Medulla oblongata (tissue), 1 donor: ENCODE measurements around the gene RGL1.
A peak's percentile ranks its signal among the peaks of the same experiment; 100 is the strongest.
"Not testable (repeated sequence)": the region's sequence is repeated elsewhere in the genome, so short reads cannot be mapped to it uniquely, and the experiment has no call there.

Source experiments
- DNase-seq: peaks from one replicate; pipeline ENCODE4 v3.0.0-alpha.2; 2015; ENCODE audit errors: extremely low spot score

RGL1 gene

DNA sequence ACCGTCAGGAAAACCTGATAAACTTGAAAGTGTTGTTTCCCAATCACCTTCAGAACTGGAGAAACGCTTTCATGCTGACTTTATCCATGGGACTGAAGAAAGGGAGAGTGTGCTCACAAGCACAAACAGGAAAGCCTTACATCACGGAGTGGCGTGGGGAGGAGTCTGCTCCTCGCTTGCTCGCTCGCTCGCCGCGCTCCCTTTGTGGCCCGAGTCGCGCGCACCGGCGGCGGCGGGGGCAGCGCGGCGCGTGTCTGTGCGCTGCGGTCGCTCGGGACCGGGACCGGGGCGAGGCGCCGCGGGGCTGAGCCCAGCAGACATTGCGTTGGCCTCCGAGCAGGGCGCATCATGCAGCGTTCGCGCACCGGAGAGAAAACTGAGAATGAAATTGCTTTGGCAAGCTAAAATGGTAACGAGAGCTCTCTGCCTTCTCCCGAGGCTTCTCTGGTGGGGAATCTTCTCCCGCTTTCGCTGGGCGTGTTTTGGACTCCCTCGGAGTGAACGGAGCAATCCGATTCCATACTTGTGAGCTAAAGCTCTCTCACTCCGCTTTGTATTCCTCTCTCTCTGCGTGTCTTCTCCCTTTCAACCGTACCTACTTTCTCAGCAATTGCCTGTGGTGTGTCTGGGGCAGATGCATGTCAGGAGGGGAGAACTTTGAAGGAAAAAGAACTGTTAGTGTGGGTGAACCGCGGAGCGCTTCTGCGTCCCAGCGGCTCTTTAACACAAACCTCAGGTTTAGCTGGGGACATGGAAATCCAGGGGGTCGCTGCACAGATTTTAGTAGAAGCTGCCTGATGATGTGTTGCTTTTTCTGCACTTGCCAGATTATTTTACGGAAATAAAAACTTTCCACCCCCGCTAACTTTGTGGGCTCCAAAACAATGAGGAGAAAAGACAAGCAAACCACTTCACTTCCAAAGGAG is at the start of gene RGL1:
Gene RGL1, plus strand, starts transcription at position 205 of the 926 bp plus-strand sequence. Its CDS starts 178 bp downstream, at position 383.
- DNase-seq: peak; percentile 87

DNA sequence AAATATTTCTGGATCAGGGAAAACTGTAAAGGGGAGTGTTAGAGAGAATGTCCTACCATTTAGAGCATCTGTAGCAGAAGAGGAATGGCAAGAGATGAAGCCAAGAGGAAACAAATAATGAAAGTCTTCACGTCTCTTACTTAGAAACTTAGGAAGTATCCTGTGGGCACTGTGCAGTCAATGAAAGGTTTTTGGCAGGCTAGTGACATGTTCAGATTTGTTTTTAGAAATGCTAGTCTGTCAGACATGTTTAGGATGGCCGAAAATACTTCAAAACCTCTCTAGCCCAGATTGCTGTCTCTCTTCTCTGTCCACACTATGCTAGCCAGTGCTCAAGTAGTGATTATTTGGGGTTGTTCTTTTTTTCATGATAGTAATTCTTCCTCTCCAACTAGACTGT is 48.6 kb upstream of the RGL1 start:
- DNase-seq: no peak

DNA sequence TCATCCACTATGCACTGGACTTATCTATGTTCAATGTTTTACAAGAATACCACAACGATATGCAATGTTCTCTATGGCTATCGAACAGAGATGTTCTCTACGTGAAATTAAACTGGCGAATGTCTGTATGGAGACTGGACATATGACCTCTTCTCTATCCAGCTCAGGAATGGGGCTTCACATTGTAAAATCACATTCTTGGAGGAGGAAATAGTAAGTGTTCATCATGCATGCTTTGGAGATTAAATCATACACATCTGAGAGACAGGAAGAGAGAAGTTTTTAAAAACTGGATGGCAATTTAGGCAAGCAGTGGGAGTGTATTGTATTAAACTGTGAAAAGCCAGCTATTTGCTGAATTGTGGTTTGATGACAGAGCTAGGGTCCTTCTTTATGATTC is 47.9 kb upstream of the RGL1 start:
- DNase-seq: no peak

DNA sequence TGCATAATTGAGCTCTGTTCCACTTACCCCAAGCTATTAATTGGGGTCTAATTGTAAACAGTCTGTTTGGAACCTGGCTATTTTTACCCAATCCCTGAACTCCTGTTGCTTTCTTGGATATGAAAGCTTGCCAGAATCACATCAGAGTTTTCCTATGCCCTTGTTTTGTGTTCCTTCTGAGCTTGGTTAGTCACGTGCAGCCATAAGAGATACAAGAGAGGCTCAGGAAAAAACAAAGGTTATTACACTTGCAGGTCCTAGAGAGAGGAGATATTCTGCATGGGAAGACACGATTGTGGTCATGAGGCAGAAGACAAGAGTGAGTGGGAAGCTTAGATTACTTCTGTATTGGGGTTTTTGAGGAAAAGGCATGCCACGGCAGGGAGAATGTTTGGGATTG is 46.0 kb upstream of the RGL1 start:
- no peak for DNase-seq

DNA sequence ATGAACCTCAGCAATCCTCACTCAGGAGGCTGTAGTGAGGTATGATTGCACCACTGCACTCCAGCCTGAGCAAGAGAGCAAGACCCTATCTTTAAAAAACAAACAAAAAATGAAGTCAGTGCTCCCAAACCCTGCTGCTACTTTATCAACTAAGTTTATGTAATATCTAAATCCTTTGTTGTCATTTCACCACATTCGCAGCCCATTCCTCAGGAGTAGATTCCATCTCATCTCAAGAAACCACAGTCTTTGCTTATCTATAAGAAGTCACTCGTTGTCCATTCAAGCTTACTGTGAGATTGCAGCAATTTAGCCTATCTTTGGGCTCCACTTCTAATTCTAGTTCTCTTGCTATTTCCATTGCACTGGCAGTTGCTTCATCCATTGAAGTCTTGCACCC is 44.3 kb upstream of the RGL1 start:
- no peak for DNase-seq

DNA sequence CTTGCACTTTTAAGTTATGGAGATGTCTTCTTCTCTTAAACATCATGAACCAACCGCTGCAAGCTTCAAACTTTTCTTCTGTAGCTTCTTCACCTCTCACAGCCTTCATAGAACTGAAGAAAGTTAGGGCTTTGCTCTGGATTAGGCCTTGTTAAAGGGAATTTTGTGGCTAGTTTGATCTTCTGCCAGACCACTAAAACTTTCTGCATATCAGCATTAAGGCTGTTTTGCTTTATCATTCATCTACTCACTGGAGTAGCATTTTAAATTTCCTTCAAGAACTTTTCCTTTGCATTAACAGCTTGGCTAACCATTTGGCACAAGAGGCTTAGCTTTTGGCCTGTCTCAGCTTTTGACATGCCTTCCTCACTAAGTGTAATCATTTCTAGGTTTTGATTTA is 43.0 kb upstream of the RGL1 start:
- DNase-seq: no peak

DNA sequence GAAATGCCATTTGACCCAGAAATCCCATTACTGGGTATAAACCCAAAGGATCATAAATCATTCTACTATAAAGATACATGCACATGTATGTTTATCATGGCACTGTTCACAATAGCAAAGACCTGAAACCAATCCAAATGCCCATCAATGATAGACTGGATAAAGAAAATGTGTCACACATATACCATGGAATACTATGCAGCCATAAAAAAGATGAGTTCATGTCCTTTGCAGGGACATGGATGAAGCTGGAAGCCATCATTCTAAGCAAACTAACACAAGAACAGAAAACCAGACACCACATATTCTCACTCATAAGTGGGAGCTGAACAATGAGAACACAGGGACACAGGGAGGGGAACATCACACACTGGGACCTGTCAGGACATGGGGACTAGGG is 42.1 kb upstream of the RGL1 start:
- not testable (repeated sequence) for DNase-seq

DNA sequence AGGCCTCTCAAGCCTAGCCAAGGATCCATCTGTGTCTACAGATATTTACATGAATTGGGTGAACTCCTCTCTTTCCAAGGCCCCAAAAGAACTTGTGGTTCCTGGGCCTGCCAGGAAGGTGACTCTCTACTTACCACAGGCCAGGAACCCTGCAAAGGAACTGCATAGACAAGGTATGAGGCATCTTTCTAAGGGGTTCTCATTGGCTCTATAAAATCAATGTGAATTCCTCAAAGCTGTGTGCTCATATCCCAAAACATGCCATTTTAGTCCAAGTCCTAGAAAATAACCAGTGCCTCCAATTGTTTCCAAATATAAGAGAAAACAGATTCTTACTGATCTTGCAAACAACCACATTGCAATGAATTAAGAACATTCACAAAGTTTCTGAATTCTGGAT is 39.9 kb upstream of the RGL1 start:
- no peak for DNase-seq

DNA sequence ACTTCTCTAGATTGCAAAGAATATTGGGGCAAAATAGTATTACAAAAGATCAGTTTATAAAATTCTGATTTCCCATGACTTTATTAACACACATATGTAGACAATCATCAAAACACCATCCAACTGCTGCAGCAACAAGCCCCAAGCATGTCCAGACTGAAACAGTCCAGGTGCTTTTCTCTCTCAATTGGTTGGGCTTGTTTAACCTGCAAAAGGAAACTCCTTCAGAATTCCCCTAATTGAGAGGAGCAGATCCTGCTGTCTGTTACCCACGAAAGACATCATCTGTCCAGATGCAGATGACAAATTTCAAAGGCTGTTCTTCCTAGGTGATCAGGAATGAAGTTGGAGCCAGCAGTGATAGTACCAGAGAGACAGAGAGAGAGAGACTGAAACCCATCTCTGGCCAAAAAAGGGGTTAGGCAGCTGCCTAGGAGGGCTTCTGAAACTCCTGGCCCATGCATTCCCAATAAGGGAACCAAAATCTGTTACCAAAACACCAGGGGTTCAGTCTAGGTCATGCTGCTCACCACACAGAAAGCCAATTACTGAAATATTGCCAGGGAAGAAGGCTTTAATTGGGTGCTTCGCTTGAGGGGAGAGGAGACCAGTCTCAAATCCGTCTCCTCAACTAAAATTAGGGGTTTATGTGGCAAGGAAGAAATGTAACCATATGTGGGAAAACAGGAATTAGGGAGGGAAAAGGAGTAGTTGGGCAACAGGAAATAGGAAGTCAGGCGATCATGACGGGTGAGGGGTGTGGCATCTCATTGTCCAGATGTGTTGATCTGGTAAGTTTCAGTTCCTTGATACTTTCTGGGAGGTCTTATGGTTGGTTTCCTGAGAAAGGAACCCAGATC is 34.7 kb upstream of the RGL1 start:
- no peak for DNase-seq

DNA sequence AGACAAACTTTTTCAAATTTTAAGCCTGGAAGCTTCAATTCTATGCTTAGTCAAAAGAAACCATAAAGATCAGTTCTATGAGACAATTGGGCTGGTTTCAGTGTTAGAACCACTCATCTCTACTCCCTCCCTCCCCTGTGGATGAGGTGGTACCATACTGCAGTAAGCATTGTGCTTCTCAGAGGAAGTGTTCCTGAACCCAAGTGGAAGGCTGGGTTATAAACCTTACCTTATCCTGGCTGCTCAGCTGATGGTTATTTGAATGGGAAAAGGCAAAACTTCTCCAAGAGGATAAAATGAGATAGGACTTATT is 34.1 kb upstream of the RGL1 start:
- no peak for DNase-seq

DNA sequence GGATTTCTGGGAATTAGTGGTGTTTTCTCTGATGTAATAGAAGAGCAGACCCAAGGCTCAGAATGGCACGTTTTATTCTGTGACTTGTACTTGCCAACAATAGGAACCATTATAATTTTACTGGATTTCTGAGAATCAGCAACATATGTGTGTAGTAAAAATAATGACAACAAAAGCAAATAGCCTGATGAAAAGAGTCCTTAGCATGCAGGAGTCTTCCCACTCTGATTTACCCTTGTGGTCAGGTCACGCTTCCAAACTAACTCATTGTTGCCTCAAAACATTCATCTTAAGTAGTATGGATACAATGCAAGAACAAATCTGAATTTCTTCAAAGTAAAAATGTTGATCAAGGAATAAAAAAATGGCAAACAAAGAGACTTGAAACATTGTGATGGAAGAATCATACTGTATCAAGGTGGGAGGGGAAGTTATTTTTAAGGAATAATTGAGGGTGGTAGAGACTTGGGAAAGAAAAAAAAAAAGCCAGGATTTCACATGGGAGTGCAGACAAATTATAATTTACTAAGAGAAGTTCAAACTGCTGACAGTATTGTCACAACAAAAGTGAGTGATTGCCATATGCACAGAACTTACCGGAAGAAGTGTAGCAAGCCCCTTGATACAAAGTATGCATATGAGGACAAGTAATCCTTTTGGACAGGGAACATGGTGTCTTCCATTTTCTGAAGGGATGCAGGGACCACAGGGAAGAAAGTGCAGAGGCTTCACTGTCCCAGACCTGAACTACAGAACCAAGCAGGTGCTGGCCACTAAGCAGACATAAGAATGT is 31.2 kb upstream of the RGL1 start:
- DNase-seq: no peak

DNA sequence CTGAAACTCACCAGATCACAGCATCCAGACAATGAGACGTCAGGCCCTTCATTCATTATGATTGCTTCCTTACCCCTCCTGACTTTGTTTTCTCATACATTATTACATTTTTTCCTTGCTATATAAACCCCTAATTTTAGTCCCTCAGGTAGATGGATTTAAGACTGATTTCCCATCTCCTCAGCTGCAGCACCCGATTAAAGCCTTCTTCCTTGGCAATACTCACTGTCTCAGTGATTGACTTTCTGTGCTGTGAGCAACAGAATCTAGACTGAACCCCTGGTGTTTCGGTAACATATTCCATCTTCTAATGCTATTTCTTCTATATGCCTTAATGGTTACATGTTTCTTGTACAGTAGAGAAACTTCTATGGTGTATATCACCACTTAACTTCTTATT is 30.0 kb upstream of the RGL1 start:
- no peak for DNase-seq

DNA sequence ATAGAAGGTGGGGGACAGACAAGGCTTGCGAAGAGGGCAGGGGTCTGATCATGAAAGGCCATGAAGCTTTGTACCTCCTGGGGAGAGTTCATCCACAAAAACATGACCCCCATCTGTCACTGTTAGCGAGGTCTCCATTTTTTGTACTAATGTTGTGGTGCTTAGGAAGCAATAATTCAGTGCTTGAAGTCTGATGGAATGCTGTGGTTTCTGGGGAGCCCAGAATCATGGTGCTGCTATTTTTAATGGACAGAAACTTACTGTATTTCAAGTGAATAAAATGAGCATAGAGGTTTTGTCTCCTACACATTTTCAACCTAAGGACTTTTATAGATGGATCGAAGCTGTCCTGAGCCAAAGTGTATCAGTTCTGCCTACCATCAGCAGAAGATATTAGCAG is 28.2 kb upstream of the RGL1 start:
- no peak for DNase-seq

DNA sequence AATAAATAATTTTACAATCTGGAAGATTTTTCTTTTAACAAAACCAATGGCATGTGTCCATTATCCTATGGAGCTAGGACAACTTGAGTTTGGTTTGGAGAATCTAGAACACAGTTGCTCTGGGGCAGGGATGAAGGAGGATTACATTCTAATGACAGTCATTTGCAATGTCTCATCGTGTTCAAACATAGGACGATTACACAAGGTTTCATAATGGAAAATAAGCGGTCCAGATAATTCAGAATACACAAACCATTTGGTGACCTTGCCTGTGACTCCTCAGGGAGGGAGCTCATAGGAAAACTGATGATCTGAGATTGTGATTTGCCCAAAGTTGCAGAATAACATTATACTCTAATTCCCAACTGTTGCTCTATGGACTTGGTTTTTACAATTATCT is 27.6 kb upstream of the RGL1 start:
- no peak for DNase-seq

DNA sequence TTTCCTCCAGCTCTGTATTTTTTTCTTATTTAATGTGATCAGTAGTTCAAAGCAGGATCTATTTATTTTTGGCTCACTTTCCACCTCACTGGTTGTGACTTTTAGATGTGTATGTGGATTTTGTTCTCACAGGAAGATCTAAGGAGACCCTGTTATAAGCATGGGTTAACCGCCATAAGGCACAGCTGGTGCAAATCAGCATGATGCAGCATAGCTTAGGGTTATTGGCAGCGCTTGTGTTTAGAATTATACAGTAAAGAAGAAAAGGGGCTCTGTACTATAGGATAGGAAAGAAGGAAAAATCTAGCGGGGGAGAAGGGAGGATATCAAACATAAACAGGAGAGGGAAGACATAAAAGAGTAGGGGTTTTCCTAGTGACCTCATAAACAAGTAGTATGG is 26.9 kb upstream of the RGL1 start:
- DNase-seq: no peak

DNA sequence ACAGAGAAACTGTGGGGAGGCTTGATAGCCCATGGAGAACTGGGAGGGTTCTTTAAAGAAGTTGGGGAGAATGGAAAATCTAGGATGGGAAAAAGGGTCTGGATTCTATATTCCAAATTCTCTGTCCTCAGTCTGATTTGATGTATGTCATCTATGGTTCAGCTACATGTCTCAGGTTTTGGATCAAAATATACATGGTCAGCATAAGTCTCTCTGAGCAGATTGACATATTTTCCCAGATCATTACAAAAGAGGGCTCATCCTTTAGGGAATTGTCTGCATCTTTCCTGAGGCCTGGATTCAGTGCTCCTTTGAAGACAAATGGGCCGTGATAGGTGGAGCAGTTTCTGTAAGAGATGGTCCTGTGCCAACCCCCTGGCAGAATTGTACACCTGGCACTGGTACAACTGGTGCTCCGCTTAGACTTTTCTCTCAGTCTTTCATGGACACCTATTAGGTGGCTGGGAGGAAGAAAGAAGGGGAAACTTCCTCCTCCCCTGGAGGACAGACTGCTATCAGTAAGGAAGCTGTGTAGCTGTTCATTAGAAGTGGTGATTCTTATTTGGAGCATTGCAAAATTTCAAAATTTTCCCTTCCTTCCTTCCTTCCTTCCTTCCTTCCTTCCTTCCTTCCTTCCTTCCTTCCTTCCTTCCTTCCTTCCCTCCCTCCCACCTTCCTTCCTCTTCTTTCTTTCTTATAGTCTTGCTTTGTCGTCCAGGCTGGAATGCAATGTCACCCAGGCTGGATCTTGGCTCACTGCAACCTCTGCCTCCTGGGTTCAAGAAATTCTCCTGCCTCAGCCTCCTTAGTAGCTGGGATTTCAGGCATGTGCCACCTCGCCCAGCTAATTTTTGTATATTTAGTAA is 26.1 kb upstream of the RGL1 start:
- no peak for DNase-seq

DNA sequence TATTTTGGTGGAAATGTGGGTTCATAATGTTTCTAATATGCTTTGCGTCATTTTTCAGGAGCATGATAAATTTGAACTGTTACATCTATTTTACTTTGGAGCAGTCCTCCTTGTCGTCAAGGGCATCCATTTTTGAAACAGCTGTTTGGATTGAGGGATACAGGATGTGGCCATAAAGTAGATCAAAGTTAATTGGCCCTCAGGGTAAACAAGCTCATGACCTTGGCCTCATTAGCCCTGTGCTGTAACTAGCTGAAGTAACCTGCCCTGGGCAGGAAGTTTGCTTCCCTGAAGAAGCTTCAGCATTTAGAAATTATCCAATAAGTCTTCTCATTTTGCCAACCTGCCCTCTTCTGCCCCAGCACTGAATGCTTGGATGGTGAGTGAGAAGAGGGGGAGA is 24.8 kb upstream of the RGL1 start:
- no peak for DNase-seq

DNA sequence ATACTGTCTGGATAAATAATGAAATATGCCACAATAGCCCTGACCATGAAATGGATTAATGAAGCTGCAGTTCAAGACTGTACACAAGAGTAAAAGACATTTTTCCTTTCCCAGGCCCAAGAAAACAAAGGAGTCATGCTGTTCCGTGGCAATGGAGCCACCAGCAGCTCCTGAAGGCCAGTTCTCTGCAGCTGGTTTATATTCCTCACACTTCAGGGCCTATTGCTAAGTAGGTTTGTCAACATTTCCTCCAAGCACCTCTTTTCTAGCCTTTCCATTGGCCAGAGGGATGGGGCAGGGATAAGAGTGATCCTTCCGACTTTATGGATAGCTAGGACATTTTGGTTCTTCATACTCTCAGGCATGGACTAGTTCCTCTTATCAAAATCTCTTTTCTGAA is 24.2 kb upstream of the RGL1 start:
- no peak for DNase-seq

DNA sequence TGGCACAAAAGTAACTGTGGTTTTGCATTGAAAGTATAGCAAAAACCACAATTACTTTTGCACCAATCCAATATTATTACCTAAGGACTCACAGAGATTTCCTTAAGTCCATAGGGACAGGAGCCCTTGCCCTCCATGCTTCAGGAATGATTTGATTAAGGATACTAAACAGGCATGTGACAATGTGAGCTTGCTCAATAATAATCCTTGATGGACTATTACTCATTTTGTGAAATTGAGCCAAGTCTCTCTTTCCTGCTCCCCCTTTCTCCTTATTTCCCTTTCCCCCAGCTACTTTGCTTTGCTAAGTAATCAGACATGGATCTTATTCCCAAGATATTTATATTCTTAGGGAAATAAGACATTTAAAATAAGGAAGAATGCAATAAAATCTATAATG is 21.6 kb upstream of the RGL1 start:
- no peak for DNase-seq

DNA sequence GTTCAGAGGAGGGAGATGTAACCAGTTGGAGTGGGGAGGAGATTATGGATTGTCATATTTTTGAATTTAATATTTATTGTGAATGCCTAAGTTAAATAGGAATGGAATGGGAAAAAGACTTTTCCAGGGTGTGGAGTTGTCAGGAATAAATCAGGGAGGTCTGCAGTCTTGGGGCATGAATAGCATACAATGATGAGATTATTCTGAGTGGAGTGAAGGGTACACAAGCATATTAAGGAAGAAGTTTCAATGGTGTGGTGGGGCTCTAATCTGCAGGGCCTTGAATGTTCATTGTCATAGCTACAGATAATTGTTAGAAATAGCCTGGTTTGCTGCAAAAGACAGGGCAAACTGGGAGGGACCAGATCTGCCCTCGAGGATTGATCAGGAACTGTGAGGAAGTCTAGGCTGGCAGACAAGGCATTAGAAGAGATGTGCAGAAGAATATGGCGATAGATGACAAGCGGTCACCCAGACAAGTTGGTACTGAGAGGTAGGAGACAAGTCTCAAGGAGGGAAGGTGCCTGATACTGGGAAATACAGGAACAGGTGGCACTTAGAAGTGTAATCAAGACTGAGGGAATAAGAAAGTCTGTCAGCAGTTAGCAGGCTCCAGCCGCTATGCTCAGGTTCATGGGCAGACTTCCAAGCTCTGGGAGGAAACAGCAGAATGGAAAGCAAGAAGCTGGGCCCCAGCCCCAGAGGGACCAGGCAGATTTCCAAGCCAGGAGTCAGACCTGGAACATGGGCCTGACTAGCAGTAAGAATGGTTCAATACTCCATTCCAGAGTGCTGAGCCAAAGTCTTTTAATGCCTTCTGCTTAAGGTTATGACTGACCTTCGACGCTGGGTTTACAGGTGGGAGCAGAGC is 20.9 kb upstream of the RGL1 start:
- peak; percentile 78 for DNase-seq
